Endothelial cell of umbilical vein (primary cell): ENCODE data around the gene IL3. TPM values are rescaled to one million over a fixed set of nuclear protein-coding genes. Genes with fewer than 3 reads are reported as not detected.

Experiments
- BruUV-seq: library from RNA; stranded (reverse); fragments of 400-500 nt; replicated peaks from 2 replicates; lab custom pipeline; 2021; lab: Mats Ljungman, UMichigan
- CTCF ChIA-PET: fragments of 300-600, 350-600 bp; sonication (Branson Sonifier 250); formaldehyde crosslinking; loops from one replicate; lab custom pipeline; 2021; ENCODE audit warnings: antibody characterized with exemption, inconsistent platforms; lab: Charles Lee
- POLR2A ChIA-PET: fragments of 300-600, 350-600 bp; sonication (Branson Sonifier 250); formaldehyde crosslinking; loops from one replicate; lab custom pipeline; 2021; ENCODE audit warnings: antibody characterized with exemption, inconsistent platforms; lab: Charles Lee
- DNase-seq: peaks from one replicate; pipeline ENCODE4 v3.0.0-alpha.2; 2011; ENCODE audit warnings: low read depth, low spot score
- FAIRE-seq: peaks from 2 replicates; lab custom pipeline; 2011; peaks lifted over from hg19 to GRCh38; lab: Jason Lieb, UNC
- H2AFZ ChIP-seq: 2 replicates; pipeline ENCODE4 v1.6.0; 2012; ENCODE audit warnings: low read depth, low read length, control low read depth, inconsistent platforms
- H3K27ac ChIP-seq: 2 replicates; pipeline ENCODE4 v1.5.1; 2011; ENCODE audit warnings: low read depth, mild to moderate bottlenecking, control low read depth, low read length, moderate library complexity; ENCODE audit not compliant: insufficient read depth
- H3K27me3 ChIP-seq, 2 experiments: 2 replicates each; pipeline versions ENCODE4 v1.6.0 to v1.6.1; 2011; ENCODE audit warnings: low read length in 2 of 2, mixed read lengths in 1 of 2; ENCODE audit not compliant: control insufficient read depth in 2 of 2, insufficient read depth in 2 of 2
- H3K36me3 ChIP-seq, 2 experiments: 2 replicates in 1 of 2; 3 replicates in 1 of 2; pipeline ENCODE4 v1.5.1; 2011; ENCODE audit warnings: low read length in 2 of 2, mild to moderate bottlenecking in 1 of 2, moderate library complexity in 1 of 2; ENCODE audit not compliant: control insufficient read depth in 2 of 2, insufficient read depth in 2 of 2; ENCODE audit errors: extremely low read depth in 1 of 2
- H3K4me1 ChIP-seq: 3 replicates; pipeline ENCODE4 v1.5.1; 2011; ENCODE audit warnings: mild to moderate bottlenecking, low read length; ENCODE audit not compliant: control insufficient read depth, insufficient read depth; ENCODE audit errors: extremely low read depth
- H3K4me2 ChIP-seq: 2 replicates; pipeline ENCODE4 v1.6.1; 2011; ENCODE audit warnings: low read length, control low read depth, mixed read lengths; ENCODE audit not compliant: insufficient read depth
- H3K4me3 ChIP-seq, 3 experiments: fragments of 200-600 bp in 1 of 3; sonication (generic), shearing (Covaris generic) in 1 of 3; replicated peaks in 1 of 3; 2 replicates each; pipeline ENCODE4 v1.5.1; 2011 to 2016; ENCODE audit warnings: control low read depth in 3 of 3, low read length in 3 of 3, mild to moderate bottlenecking in 2 of 3, inconsistent platforms in 1 of 3, low read depth in 1 of 3, moderate library complexity in 1 of 3; ENCODE audit not compliant: insufficient read depth in 1 of 3
- H3K79me2 ChIP-seq: 2 replicates; pipeline ENCODE4 v1.6.0; 2012; ENCODE audit warnings: low read length, inconsistent platforms; ENCODE audit not compliant: control insufficient read depth, insufficient read depth
- H3K9ac ChIP-seq: replicated peaks from 2 replicates; pipeline ENCODE3; 2011; ENCODE audit warnings: low read length, control low read depth; ENCODE audit not compliant: insufficient read depth; ENCODE audit errors: extremely low read depth
- H3K9me1 ChIP-seq: replicated peaks from 3 replicates; pipeline ENCODE4 v1.6.0; 2011; ENCODE audit warnings: mild to moderate bottlenecking, low read length; ENCODE audit not compliant: control insufficient read depth, insufficient read depth; ENCODE audit errors: extremely low read depth
- H3K9me3 ChIP-seq: replicated peaks from 2 replicates; pipeline ENCODE4 v1.5.1; 2012; ENCODE audit warnings: low read length, inconsistent platforms; ENCODE audit not compliant: control insufficient read depth, insufficient read depth
- H4K20me1 ChIP-seq: replicated peaks from 2 replicates; pipeline ENCODE3; 2011; ENCODE audit warnings: mild to moderate bottlenecking, low read length; ENCODE audit not compliant: control insufficient read depth, insufficient read depth; ENCODE audit errors: extremely low read depth
- CTCF ChIP-seq, 2 donors: IDR thresholded peaks; 1 replicate in 1 of 2; 2 replicates in 1 of 2; pipeline ENCODE4 v1.5.1; 2011; ENCODE audit warnings: low read length in 2 of 2, mild to moderate bottlenecking in 2 of 2, moderate library complexity in 2 of 2, control low read depth in 1 of 2, inconsistent platforms in 1 of 2, low read depth in 1 of 2; ENCODE audit not compliant: insufficient read depth in 1 of 2; ENCODE audit errors: extremely low read depth in 1 of 2
- EZH2 ChIP-seq: IDR thresholded peaks from 2 replicates; pipeline ENCODE4 v1.6.1; 2012; ENCODE audit warnings: borderline replicate concordance, low read depth, mild to moderate bottlenecking, moderate library complexity, low read length, inconsistent platforms; ENCODE audit not compliant: severe bottlenecking
- FOS ChIP-seq: IDR thresholded peaks from 2 replicates; pipeline ENCODE4 v1.6.1; 2011; ENCODE audit warnings: mild to moderate bottlenecking, low read length, moderate library complexity, borderline replicate concordance; ENCODE audit not compliant: insufficient read depth
- GATA2 ChIP-seq: IDR thresholded peaks from 2 replicates; pipeline ENCODE4 v1.7.0; 2011; ENCODE audit warnings: low read depth, mild to moderate bottlenecking, moderate library complexity, mixed read lengths, low read length; ENCODE audit not compliant: insufficient read length, insufficient read depth
- JUN ChIP-seq: IDR thresholded peaks from 2 replicates; pipeline ENCODE4 v1.6.1; 2011; ENCODE audit warnings: borderline replicate concordance, low read depth; ENCODE audit not compliant: insufficient read length, insufficient read depth
- MAX ChIP-seq: IDR thresholded peaks from 2 replicates; pipeline ENCODE4 v1.6.1; 2011; ENCODE audit not compliant: insufficient read depth, insufficient read length
- MYC ChIP-seq: IDR thresholded peaks from one replicate; pipeline ENCODE4 v1.6.1; 2011; ENCODE audit warnings: mild to moderate bottlenecking, low read depth, low read length
- POLR2A ChIP-seq: IDR thresholded peaks from 2 replicates; pipeline ENCODE4 v1.6.1; 2012; ENCODE audit warnings: low read depth, mild to moderate bottlenecking, control low read depth, low read length
- POLR2AphosphoS5 ChIP-seq: IDR thresholded peaks from 2 replicates; pipeline ENCODE4 v1.6.1; 2012; ENCODE audit warnings: low read depth, mild to moderate bottlenecking, control low read depth, low read length, moderate library complexity; ENCODE audit not compliant: insufficient read depth
- dilution Hi-C: fragments of 300-500 bp; cut with MboI; formaldehyde crosslinking; loops from one replicate; pipeline ENCODE4 v1.15.0; 2019; ENCODE audit warnings: low sequenced_read_pairs; ENCODE audit not compliant: extremely low pct_ligation_motif_present
- intact Hi-C: fragments of 100-400 bp; cut with micrococcal nuclease; formaldehyde crosslinking; loops from one replicate; pipeline ENCODE4 v1.10.0; 2022
- polyA plus RNA-seq, 4 experiments: library from polyadenylated mRNA; depleted of rRNA in 3 of 4; stranded (reverse) in 3 of 4; unstranded in 1 of 4; fragments of >200 nt; gene quantifications; 2 replicates each; pipeline versions ENCODE4 v1.2.1 to v1.2.3, GENCODE V29; 2011 to 2012; ENCODE audit warnings: missing spikeins in 1 of 4
- total RNA-seq: library from RNA; stranded (reverse); gene quantifications from 2 replicates; pipeline ENCODE4 v1.2.3, GENCODE V29; 2021

IL3 gene
- total and polyA plus RNA-seq, 2 donors (not counting 3 experiments of a cell fraction or from before 2014, with no cell fraction given): not detected

DNA sequence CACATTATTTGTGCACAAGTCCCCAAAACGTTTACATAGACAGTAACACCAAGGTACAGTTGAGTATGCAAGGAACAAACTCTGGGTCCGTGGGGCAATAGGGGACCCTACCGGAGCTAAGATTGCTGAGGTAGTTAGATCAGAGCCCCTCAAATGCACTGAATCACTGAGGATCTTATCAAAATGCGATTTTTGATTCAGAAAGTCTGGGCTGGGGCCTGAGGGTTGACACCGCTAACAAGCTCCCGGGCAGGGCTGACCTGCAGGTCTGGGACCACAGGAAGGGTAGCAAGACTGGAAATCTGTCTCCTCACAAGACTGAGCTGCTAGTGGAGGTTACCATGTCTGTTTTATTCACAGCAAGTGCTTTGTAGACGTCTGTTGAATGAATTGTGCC is 1.8 kb upstream of the IL3 start:
- H4K20me1 ChIP-seq: no peaks in the 10 kb centered on the region
- no peak overlapping the region for H3K4me2 ChIP-seq
- no peaks in the 10 kb centered on the region for H3K4me1 ChIP-seq
- dilution Hi-C loops (no loop called here), intact Hi-C loops (no loop called here)
- H3K4me3 ChIP-seq: no peak overlapping the region
- H3K9me1 ChIP-seq: no peaks in the 10 kb centered on the region
- POLR2A ChIA-PET: no interaction called here
- CTCF ChIA-PET: interaction anchor here (1.4 to 1.8 kb wide), 2 partner anchors 51 to 469 kb away, joined by 4 read pairs; no protein-coding TSS in a partner anchor
- no peaks in the 10 kb centered on the region for H3K36me3 ChIP-seq
- FAIRE-seq (no peak), DNase-seq (no peak)
- peaks cover 0 to 1% of the 10 kb centered on the region in 2 experiments for H3K27me3 ChIP-seq
- H3K27ac ChIP-seq: no peak overlapping the region
- H3K79me2 ChIP-seq: no peaks in the 10 kb centered on the region
- BruUV-seq: no TSS peak
- H2AFZ ChIP-seq: no peak overlapping the region
- no peak overlapping the region for H3K9ac ChIP-seq
- no peaks in the 10 kb centered on the region for H3K9me3 ChIP-seq
- TF ChIP-seq POLR2AphosphoS5 (no peak), CTCF (IDR thresholded peaks at IDR 0.05; ENCODE audit: extremely low read depth in 1 of 2, insufficient read depth in 1 of 2, low read depth in 1 of 2, low read length in 2 of 2) (no peak), GATA2 (no peak), POLR2A (no peak), JUN (no peak), FOS (no peak), MYC (no peak), MAX (no peak), EZH2 (no peak)
